OCI-LY7 (cell line): ENCODE results near the gene INSYN2B. TPM values are rescaled to one million over a fixed set of nuclear protein-coding genes. Genes with fewer than 3 reads are reported as not detected.

ENCODE experiments used
- BruUV-seq: library from RNA; stranded (reverse); fragments of 400-500 nt; replicated peaks from 2 replicates; lab custom pipeline; 2021; lab: Mats Ljungman, UMichigan
- CTCF ChIA-PET: fragments of 300-600 bp; sonication (Branson Sonifier 250); formaldehyde crosslinking; loops from one replicate; lab custom pipeline; 2022; ENCODE audit warnings: antibody characterized with exemption; ENCODE audit not compliant: unreplicated experiment; lab: Charles Lee
- POLR2A ChIA-PET: fragments of 300-600 bp; sonication (Branson Sonifier 250); formaldehyde crosslinking; loops from one replicate; lab custom pipeline; 2022; ENCODE audit warnings: antibody characterized with exemption; lab: Charles Lee
- DNase-seq: peaks from one replicate; pipeline ENCODE4 v3.0.0-alpha.2; 2015; ENCODE audit warnings: low spot score
- H2AFZ ChIP-seq: fragments of 200-600 bp; sonication (generic), shearing (Covaris generic); 2 replicates; pipeline ENCODE4 v1.6.1; 2014; ENCODE audit warnings: mild to moderate bottlenecking, antibody characterized with exemption, low read length, moderate library complexity
- H3K27ac ChIP-seq: fragments of 200-600 bp; sonication (generic); 2 replicates; pipeline ENCODE4 v1.5.1; 2014; ENCODE audit warnings: mixed run types, low read depth, mild to moderate bottlenecking, moderate library complexity, low read length, inconsistent platforms; ENCODE audit not compliant: poor library complexity, severe bottlenecking
- H3K36me3 ChIP-seq: fragments of 200-600 bp; sonication (generic); 2 replicates; pipeline ENCODE4 v1.6.1; 2014; ENCODE audit warnings: mild to moderate bottlenecking, antibody characterized with exemption, low read length, moderate library complexity, mixed read lengths; ENCODE audit not compliant: insufficient read depth
- H3K4me1 ChIP-seq: fragments of 200-600 bp; sonication (generic); 2 replicates; pipeline ENCODE4 v1.5.1; 2014; ENCODE audit warnings: mild to moderate bottlenecking, low read length; ENCODE audit not compliant: insufficient read depth, poor library complexity, severe bottlenecking
- H3K4me2 ChIP-seq: fragments of 200-600 bp; sonication (generic); 2 replicates; pipeline ENCODE4 v1.6.1; 2014; ENCODE audit warnings: mild to moderate bottlenecking, low read length
- H3K4me3 ChIP-seq: fragments of 200-600 bp; sonication (generic); 2 replicates; pipeline ENCODE4 v1.5.1; 2014; ENCODE audit warnings: mild to moderate bottlenecking, low read depth, low read length; ENCODE audit not compliant: poor library complexity, severe bottlenecking
- H3K79me2 ChIP-seq: fragments of 200-600 bp; sonication (generic); 2 replicates; pipeline ENCODE4 v1.6.1; 2016; ENCODE audit warnings: low read depth, mild to moderate bottlenecking, low read length, moderate library complexity, mixed read lengths; ENCODE audit not compliant: insufficient read depth
- H3K9me2 ChIP-seq: fragments of 200-600 bp; sonication (generic); 2 replicates; pipeline ENCODE4 v1.6.1; 2016; ENCODE audit warnings: mild to moderate bottlenecking, low read length, mixed read lengths; ENCODE audit not compliant: insufficient read depth
- H3K9me3 ChIP-seq: fragments of 200-600 bp; sonication (generic); 2 replicates; pipeline ENCODE4 v1.6.1; 2014; ENCODE audit warnings: mild to moderate bottlenecking, mixed run types, low read length, mixed read lengths
- H4K20me1 ChIP-seq: fragments of 200-600 bp; sonication (generic); 2 replicates; pipeline ENCODE4 v1.6.1; 2014; ENCODE audit warnings: mild to moderate bottlenecking, antibody characterized with exemption, low read length, moderate library complexity, mixed read lengths; ENCODE audit not compliant: insufficient read depth
- EZH2phosphoT487 ChIP-seq: fragments of 200-600 bp; sonication (generic); IDR thresholded peaks from 2 replicates; pipeline ENCODE4 v1.6.1; 2018; ENCODE audit warnings: low read depth, borderline replicate concordance, mild to moderate bottlenecking, mixed run types, antibody characterized with exemption, low read length, moderate library complexity, mixed read lengths
- intact Hi-C: fragments of 100-400 bp; cut with micrococcal nuclease; formaldehyde crosslinking; loops from one replicate; pipeline ENCODE4 v1.10.0; 2022; ENCODE audit not compliant: unreplicated experiment
- total RNA-seq, 2 experiments: library from RNA; depleted of rRNA in 1 of 2; stranded (reverse); fragments of >200 nt in 1 of 2; shearing (Covaris generic) in 1 of 2; gene quantifications; 2 replicates each; pipeline ENCODE4 v1.2.3, GENCODE V29; 2014 to 2022
- TF ChIP-seq, protein P1 (sequence below): fragments of 200-600 bp; sonication (generic); conservative IDR thresholded peaks from 2 replicates; pipeline ENCODE4 v1.5.1; 2014; ENCODE audit warnings: mild to moderate bottlenecking, antibody characterized with exemption, low read length, moderate library complexity, mixed read lengths

Gene INSYN2B
- total RNA-seq, 2 experiments from 2014 or later, result not detected

DNA sequence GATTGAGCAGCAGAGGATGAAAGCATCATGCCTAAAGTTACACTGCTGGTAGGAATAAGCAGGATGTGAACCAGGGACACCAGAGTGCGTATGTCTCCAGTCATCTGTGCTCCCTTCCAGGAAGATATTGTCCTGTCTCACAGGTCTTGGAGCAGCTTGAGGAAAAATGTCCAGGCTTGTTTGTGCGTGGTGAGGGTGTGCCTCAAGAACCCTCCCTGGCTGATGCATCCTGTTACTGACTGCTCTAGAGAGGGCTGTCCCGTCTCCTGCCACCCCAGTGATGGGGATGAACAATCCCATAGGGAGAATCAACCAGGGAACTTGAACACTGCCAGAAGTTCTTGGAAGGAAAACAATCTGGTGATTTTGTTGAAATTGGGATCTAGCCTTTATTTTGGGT, 132.0 kb downstream of the INSYN2B start:
- 0 out of 2 replicates have a peak, but pooled peaks cover 22% of the 10 kb centered on the region for H3K9me3 ChIP-seq
- DNase-seq, result no peak
- BruUV-seq, result no TSS peak
- no peaks in the 10 kb centered on the region for H3K9me2 ChIP-seq
- no peak for TF ChIP-seq EZH2phosphoT487
- TF ChIP-seq, protein P1, sequence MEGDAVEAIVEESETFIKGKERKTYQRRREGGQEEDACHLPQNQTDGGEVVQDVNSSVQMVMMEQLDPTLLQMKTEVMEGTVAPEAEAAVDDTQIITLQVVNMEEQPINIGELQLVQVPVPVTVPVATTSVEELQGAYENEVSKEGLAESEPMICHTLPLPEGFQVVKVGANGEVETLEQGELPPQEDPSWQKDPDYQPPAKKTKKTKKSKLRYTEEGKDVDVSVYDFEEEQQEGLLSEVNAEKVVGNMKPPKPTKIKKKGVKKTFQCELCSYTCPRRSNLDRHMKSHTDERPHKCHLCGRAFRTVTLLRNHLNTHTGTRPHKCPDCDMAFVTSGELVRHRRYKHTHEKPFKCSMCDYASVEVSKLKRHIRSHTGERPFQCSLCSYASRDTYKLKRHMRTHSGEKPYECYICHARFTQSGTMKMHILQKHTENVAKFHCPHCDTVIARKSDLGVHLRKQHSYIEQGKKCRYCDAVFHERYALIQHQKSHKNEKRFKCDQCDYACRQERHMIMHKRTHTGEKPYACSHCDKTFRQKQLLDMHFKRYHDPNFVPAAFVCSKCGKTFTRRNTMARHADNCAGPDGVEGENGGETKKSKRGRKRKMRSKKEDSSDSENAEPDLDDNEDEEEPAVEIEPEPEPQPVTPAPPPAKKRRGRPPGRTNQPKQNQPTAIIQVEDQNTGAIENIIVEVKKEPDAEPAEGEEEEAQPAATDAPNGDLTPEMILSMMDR, result no peak
- H3K27ac ChIP-seq, result no peak overlapping the region
- ChIA-PET CTCF (no interaction called here), POLR2A (no interaction called here)
- H3K4me3 ChIP-seq, result no peak overlapping the region
- no peaks in the 10 kb centered on the region for H4K20me1 ChIP-seq
- H3K79me2 ChIP-seq, result no peaks in the 10 kb centered on the region
- no peak overlapping the region for H3K4me2 ChIP-seq
- H3K4me1 ChIP-seq, result no peaks in the 10 kb centered on the region
- no peak overlapping the region for H2AFZ ChIP-seq
- H3K36me3 ChIP-seq, result peaks cover 96% of the 10 kb centered on the region
- intact Hi-C loops, result no loop called here

DNA sequence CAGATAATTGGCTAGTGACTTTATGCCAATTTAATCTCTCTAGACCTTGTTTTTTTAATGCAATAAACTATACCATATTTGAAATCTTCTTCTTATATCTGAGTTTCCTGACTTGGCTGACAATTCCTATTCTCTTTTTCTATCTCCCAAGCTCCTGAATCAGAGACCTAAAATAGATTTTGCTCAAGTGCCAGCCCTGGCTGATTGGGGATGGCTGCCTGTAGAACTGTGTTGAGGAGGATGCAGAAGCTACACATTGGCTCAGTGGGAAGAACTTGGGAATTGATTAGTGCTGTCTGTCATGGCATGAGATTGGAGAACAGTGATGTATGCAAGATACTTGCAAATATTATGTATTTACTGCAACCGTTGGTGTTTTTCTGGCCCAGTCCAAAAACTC, 132.8 kb downstream of the INSYN2B start:
- no peak overlapping the region for H3K4me3 ChIP-seq
- H3K27ac ChIP-seq, result no peak overlapping the region
- no peak for DNase-seq
- ChIA-PET POLR2A (no interaction called here), CTCF (no interaction called here)
- no TSS peak for BruUV-seq
- intact Hi-C loops, result no loop called here
- no peaks in the 10 kb centered on the region for H3K9me2 ChIP-seq
- no peak for TF ChIP-seq EZH2phosphoT487
- TF ChIP-seq, protein P1, result no peak
- no peak overlapping the region for H2AFZ ChIP-seq
- no peak overlapping the region for H3K4me2 ChIP-seq
- H4K20me1 ChIP-seq, result no peaks in the 10 kb centered on the region
- peaks cover 95% of the 10 kb centered on the region for H3K36me3 ChIP-seq
- no peaks in the 10 kb centered on the region for H3K79me2 ChIP-seq
- no peaks in the 10 kb centered on the region for H3K4me1 ChIP-seq
- H3K9me3 ChIP-seq, result 0 out of 2 replicates have a peak, but pooled peaks cover 22% of the 10 kb centered on the region

DNA sequence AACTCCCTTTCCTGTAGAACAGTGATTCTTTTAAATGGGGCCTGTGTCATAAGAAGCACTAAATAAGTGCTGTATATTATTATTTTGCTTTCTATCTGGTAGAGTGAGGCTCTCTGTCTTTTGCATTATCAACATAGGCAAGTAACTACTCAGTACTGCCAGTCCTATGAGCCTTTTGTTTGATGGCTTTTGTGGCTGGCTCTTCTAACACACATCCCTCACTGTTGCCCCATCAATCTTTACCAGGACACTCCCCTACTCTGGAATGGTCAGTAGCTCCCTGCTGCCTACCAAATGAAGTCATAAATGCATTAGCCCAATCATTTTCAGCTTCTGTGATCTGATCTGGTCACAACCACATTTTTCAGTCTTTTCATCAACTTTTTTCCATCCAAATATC, 137.6 kb downstream of the INSYN2B start:
- Histone ChIP-seq H3K27ac (no peak overlapping the region), H3K36me3 (peaks cover 88% of the 10 kb centered on the region), H3K4me1 (no peaks in the 10 kb centered on the region)

More for the DNA sequence above, 137.6 kb downstream of the INSYN2B start:
- Histone ChIP-seq H3K4me2 (no peak overlapping the region), H3K9me2 (no peaks in the 10 kb centered on the region), H3K9me3 (no peaks in the 10 kb centered on the region), H4K20me1 (no peaks in the 10 kb centered on the region), H2AFZ (no peak overlapping the region), H3K4me3 (no peak overlapping the region), H3K79me2 (no peaks in the 10 kb centered on the region)
- no peak for TF ChIP-seq EZH2phosphoT487
- TF ChIP-seq, protein P1, result no peak
- ChIA-PET POLR2A (no interaction called here), CTCF (no interaction called here)
- intact Hi-C loops, result no loop called here
- DNase-seq, result no peak
- BruUV-seq, result no TSS peak
